ENCODE data around the gene GABRR2.

The GABRR2 gene

DNA sequence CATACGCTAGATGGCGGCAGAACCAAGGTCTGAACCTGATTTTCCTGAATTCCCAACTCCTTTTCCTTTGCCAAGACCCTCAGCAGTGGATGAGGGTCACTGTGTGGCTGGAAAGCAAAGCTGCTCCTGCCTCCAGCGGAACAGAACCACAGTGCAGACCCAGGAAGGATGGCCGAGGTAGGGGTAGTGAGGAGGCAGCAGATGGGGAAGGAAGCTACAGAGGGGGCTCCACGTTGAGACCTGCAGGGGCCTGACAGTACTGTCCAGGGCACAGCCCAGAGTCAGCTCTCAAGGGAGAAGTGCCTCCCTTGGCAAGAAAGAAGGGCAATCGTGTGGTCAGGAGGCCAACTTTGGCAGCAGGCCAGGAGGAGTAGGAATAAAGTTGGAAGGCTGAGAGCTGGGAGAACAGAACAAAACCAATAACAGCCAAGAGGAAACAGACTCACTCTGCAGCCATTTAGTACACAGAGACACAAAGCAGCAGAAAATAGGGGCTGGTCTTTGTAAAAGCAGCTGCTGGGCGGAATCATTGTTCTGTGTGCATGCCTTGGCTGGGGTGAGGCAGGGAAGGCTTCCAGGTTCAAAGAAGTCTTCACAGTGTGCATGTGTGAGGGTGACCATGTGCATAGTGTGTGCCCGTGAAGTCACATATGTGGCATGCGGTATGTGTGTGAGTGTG, 3.1 kb downstream of the GABRR2 start (continued):
- TF ChIP-seq ZNF10 (tag by site-specific recombination; IDR thresholded peaks at IDR 0.05), result 0 out of 2 replicates have a peak, but pooled peaks have one; percentile 28
- no peak for TF ChIP-seq SCRT1 (tag by site-specific recombination; IDR thresholded peaks at IDR 0.05; ENCODE audit: borderline replicate concordance)
- TF ChIP-seq ZNF404 (tag by site-specific recombination; IDR thresholded peaks at IDR 0.05), result no peak
- no peak for TF ChIP-seq KLF10 (tag by site-specific recombination; IDR thresholded peaks at IDR 0.05)
- TF ChIP-seq GFI1B (tag by site-specific recombination; IDR thresholded peaks at IDR 0.05), result no peak
- no peak for TF ChIP-seq ZNF830 (tag by site-specific recombination; IDR thresholded peaks at IDR 0.05; ENCODE audit: low read depth)
- no peak for TF ChIP-seq KLF9 (tag by site-specific recombination; IDR thresholded peaks at IDR 0.05; ENCODE audit: low read depth)
- no peak for TF ChIP-seq YY2 (tag by site-specific recombination; IDR thresholded peaks at IDR 0.05)
- TF ChIP-seq ZIC2 (tag by site-specific recombination; IDR thresholded peaks at IDR 0.05), result no peak
- TF ChIP-seq, protein P1, sequence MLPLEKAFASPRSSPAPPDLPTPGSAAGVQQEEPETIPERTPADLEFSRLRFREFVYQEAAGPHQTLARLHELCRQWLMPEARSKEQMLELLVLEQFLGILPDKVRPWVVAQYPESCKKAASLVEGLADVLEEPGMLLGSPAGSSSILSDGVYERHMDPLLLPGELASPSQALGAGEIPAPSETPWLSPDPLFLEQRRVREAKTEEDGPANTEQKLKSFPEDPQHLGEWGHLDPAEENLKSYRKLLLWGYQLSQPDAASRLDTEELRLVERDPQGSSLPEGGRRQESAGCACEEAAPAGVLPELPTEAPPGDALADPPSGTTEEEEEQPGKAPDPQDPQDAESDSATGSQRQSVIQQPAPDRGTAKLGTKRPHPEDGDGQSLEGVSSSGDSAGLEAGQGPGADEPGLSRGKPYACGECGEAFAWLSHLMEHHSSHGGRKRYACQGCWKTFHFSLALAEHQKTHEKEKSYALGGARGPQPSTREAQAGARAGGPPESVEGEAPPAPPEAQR (tag by site-specific recombination; IDR thresholded peaks at IDR 0.05), result no peak
- no peak for TF ChIP-seq ZNF555 (tag by site-specific recombination; conservative IDR thresholded peaks at IDR 0.05)
- 0 out of 2 replicates have a peak, but pooled peaks have one; percentile 16 for TF ChIP-seq ZXDB (tag by site-specific recombination; IDR thresholded peaks at IDR 0.05)
- TF ChIP-seq, protein P2, sequence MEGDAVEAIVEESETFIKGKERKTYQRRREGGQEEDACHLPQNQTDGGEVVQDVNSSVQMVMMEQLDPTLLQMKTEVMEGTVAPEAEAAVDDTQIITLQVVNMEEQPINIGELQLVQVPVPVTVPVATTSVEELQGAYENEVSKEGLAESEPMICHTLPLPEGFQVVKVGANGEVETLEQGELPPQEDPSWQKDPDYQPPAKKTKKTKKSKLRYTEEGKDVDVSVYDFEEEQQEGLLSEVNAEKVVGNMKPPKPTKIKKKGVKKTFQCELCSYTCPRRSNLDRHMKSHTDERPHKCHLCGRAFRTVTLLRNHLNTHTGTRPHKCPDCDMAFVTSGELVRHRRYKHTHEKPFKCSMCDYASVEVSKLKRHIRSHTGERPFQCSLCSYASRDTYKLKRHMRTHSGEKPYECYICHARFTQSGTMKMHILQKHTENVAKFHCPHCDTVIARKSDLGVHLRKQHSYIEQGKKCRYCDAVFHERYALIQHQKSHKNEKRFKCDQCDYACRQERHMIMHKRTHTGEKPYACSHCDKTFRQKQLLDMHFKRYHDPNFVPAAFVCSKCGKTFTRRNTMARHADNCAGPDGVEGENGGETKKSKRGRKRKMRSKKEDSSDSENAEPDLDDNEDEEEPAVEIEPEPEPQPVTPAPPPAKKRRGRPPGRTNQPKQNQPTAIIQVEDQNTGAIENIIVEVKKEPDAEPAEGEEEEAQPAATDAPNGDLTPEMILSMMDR (tag by site-specific recombination; IDR thresholded peaks at IDR 0.05), result peak; percentile 60
- TF ChIP-seq, protein P3, sequence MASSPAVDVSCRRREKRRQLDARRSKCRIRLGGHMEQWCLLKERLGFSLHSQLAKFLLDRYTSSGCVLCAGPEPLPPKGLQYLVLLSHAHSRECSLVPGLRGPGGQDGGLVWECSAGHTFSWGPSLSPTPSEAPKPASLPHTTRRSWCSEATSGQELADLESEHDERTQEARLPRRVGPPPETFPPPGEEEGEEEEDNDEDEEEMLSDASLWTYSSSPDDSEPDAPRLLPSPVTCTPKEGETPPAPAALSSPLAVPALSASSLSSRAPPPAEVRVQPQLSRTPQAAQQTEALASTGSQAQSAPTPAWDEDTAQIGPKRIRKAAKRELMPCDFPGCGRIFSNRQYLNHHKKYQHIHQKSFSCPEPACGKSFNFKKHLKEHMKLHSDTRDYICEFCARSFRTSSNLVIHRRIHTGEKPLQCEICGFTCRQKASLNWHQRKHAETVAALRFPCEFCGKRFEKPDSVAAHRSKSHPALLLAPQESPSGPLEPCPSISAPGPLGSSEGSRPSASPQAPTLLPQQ (tag by site-specific recombination; IDR thresholded peaks at IDR 0.05), result no peak
- no peak for TF ChIP-seq BCL11B (tag by site-specific recombination; IDR thresholded peaks at IDR 0.05; ENCODE audit: low read depth)
- TF ChIP-seq ZNF223 (tag by site-specific recombination; IDR thresholded peaks at IDR 0.05), result no peak
- TF ChIP-seq ZNF785 (tag by site-specific recombination; IDR thresholded peaks at IDR 0.05), result no peak
- no peak for TF ChIP-seq ZNF184 (tag by site-specific recombination; IDR thresholded peaks at IDR 0.05)
- TF ChIP-seq, protein P4, sequence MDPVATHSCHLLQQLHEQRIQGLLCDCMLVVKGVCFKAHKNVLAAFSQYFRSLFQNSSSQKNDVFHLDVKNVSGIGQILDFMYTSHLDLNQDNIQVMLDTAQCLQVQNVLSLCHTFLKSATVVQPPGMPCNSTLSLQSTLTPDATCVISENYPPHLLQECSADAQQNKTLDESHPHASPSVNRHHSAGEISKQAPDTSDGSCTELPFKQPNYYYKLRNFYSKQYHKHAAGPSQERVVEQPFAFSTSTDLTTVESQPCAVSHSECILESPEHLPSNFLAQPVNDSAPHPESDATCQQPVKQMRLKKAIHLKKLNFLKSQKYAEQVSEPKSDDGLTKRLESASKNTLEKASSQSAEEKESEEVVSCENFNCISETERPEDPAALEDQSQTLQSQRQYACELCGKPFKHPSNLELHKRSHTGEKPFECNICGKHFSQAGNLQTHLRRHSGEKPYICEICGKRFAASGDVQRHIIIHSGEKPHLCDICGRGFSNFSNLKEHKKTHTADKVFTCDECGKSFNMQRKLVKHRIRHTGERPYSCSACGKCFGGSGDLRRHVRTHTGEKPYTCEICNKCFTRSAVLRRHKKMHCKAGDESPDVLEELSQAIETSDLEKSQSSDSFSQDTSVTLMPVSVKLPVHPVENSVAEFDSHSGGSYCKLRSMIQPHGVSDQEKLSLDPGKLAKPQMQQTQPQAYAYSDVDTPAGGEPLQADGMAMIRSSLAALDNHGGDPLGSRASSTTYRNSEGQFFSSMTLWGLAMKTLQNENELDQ (tag by site-specific recombination; IDR thresholded peaks at IDR 0.05; ENCODE audit: low read depth), result no peak
- no peak for TF ChIP-seq ZNF114 (tag by site-specific recombination; IDR thresholded peaks at IDR 0.05)
- no peak for TF ChIP-seq ZNF48 (tag by site-specific recombination; IDR thresholded peaks at IDR 0.05)
- no peak for TF ChIP-seq SETDB1 (IDR thresholded peaks at IDR 0.05; ENCODE audit: insufficient read length, low read length)
- no peak for TF ChIP-seq ZNF76 (tag by site-specific recombination; IDR thresholded peaks at IDR 0.05; ENCODE audit: borderline replicate concordance, low read depth)
- peak; percentile 37 for TF ChIP-seq ZNF341 (tag by site-specific recombination; IDR thresholded peaks at IDR 0.05; ENCODE audit: low read depth)
- no peak for TF ChIP-seq ZNF701 (tag by site-specific recombination; IDR thresholded peaks at IDR 0.05)
- TF ChIP-seq ZBTB20 (tag by site-specific recombination; IDR thresholded peaks at IDR 0.05), result no peak
- TF ChIP-seq ZSCAN16 (tag by site-specific recombination; IDR thresholded peaks at IDR 0.05), result no peak
- TF ChIP-seq ZNF350 (tag by site-specific recombination; IDR thresholded peaks at IDR 0.05), result no peak
- no peak for TF ChIP-seq ZNF596 (tag by site-specific recombination; IDR thresholded peaks at IDR 0.05)
- no peak for TF ChIP-seq ZNF169 (tag by site-specific recombination; IDR thresholded peaks at IDR 0.05)
- TF ChIP-seq ZFP3 (tag by site-specific recombination; IDR thresholded peaks at IDR 0.05; ENCODE audit: low read depth), result no peak
- TF ChIP-seq, protein P5, sequence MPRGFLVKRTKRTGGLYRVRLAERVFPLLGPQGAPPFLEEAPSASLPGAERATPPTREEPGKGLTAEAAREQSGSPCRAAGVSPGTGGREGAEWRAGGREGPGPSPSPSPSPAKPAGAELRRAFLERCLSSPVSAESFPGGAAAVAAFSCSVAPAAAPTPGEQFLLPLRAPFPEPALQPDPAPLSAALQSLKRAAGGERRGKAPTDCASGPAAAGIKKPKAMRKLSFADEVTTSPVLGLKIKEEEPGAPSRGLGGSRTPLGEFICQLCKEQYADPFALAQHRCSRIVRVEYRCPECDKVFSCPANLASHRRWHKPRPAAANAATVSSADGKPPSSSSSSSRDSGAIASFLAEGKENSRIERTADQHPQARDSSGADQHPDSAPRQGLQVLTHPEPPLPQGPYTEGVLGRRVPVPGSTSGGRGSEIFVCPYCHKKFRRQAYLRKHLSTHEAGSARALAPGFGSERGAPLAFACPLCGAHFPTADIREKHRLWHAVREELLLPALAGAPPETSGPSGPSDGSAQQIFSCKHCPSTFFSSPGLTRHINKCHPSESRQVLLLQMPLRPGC (tag by site-specific recombination; IDR thresholded peaks at IDR 0.05), result no peak
- TF ChIP-seq ZNF311 (tag by site-specific recombination; IDR thresholded peaks at IDR 0.05; ENCODE audit: borderline replicate concordance), result no peak
